HEK293 (cell line): ENCODE data around the gene SBF2.
A peak's percentile ranks its signal among the peaks of the same experiment; 100 is the strongest.

Source experiments
- GLIS2 ChIP-seq: fragments of 450-650 bp; formaldehyde crosslinking; IDR thresholded peaks from 2 replicates; pipeline ENCODE4 v1.5.1; 2016; ENCODE audit warnings: missing biosample characterization, missing genetic modification characterization
- SALL2 ChIP-seq: fragments of 450-650 bp; formaldehyde crosslinking; IDR thresholded peaks from 2 replicates; pipeline ENCODE4 v1.5.0; 2017; ENCODE audit warnings: missing biosample characterization, mild to moderate bottlenecking, missing genetic modification characterization, borderline replicate concordance
- SP7 ChIP-seq: fragments of 450-650 bp; formaldehyde crosslinking; IDR thresholded peaks from 2 replicates; pipeline ENCODE4 v1.5.1; 2016; ENCODE audit warnings: missing biosample characterization, missing genetic modification characterization
- TCF7L2 ChIP-seq: IDR thresholded peaks from 2 replicates; pipeline ENCODE4 v1.6.1; 2011; ENCODE audit warnings: low read depth, mild to moderate bottlenecking, inconsistent platforms, low read length, moderate library complexity, borderline replicate concordance
- WT1 ChIP-seq: fragments of 450-650 bp; formaldehyde crosslinking; IDR thresholded peaks from 2 replicates; pipeline ENCODE4 v1.5.1; 2016; ENCODE audit warnings: missing biosample characterization, missing genetic modification characterization
- YY1 ChIP-seq: fragments of 450-650 bp; formaldehyde crosslinking; IDR thresholded peaks from 2 replicates; pipeline ENCODE4 v1.5.1; 2018; ENCODE audit warnings: missing biosample characterization, missing genetic modification characterization
- ZBTB48 ChIP-seq: fragments of 450-650 bp; formaldehyde crosslinking; IDR thresholded peaks from 2 replicates; pipeline ENCODE4 v1.5.1; 2016; ENCODE audit warnings: missing biosample characterization, missing genetic modification characterization
- ZFP69B ChIP-seq: fragments of 450-650 bp; formaldehyde crosslinking; IDR thresholded peaks from 2 replicates; pipeline ENCODE4 v1.5.1; 2016; ENCODE audit warnings: missing biosample characterization, missing genetic modification characterization
- ZNF221 ChIP-seq: fragments of 450-650 bp; formaldehyde crosslinking; IDR thresholded peaks from 2 replicates; pipeline ENCODE4 v1.5.1; 2017; ENCODE audit warnings: missing biosample characterization, missing genetic modification characterization, borderline replicate concordance
- ZNF391 ChIP-seq: fragments of 450-650 bp; formaldehyde crosslinking; IDR thresholded peaks from 2 replicates; pipeline ENCODE4 v1.5.1; 2016; ENCODE audit warnings: low read depth, missing biosample characterization, missing genetic modification characterization, borderline replicate concordance
- ZNF394 ChIP-seq: fragments of 450-650 bp; formaldehyde crosslinking; IDR thresholded peaks from 2 replicates; pipeline ENCODE4 v1.5.1; 2016; ENCODE audit warnings: missing biosample characterization, missing genetic modification characterization, mild to moderate bottlenecking, moderate library complexity, borderline replicate concordance
- ZNF473 ChIP-seq: fragments of 450-650 bp; formaldehyde crosslinking; IDR thresholded peaks from 2 replicates; pipeline ENCODE4 v1.5.1; 2017; ENCODE audit warnings: missing biosample characterization, missing genetic modification characterization
- ZNF544 ChIP-seq: fragments of 450-650 bp; formaldehyde crosslinking; IDR thresholded peaks from 2 replicates; pipeline ENCODE4 v1.5.0; 2017; ENCODE audit warnings: missing biosample characterization, missing genetic modification characterization
- ZNF549 ChIP-seq: fragments of 450-650 bp; IDR thresholded peaks from 2 replicates; pipeline ENCODE4 v1.5.1; 2018; ENCODE audit warnings: missing biosample characterization, missing genetic modification characterization, mild to moderate bottlenecking, inconsistent platforms, moderate library complexity
- ZNF600 ChIP-seq: fragments of 450-650 bp; formaldehyde crosslinking; IDR thresholded peaks from 2 replicates; pipeline ENCODE4 v1.5.1; 2016; ENCODE audit warnings: missing biosample characterization, missing genetic modification characterization
- TF ChIP-seq, protein P1 (sequence below): fragments of 450-650 bp; formaldehyde crosslinking; IDR thresholded peaks from 2 replicates; pipeline ENCODE4 v1.5.1; 2016; ENCODE audit warnings: missing biosample characterization, missing genetic modification characterization
- TF ChIP-seq, protein P2 (sequence below): fragments of 450-650 bp; formaldehyde crosslinking; IDR thresholded peaks from 2 replicates; pipeline ENCODE4 v1.5.1; 2016; ENCODE audit warnings: missing biosample characterization, missing genetic modification characterization
- TF ChIP-seq, protein P3 (sequence below): fragments of 450-650 bp; formaldehyde crosslinking; IDR thresholded peaks from 2 replicates; pipeline ENCODE4 v1.5.1; 2016; ENCODE audit warnings: missing biosample characterization, missing genetic modification characterization, borderline replicate concordance
- TF ChIP-seq, protein P4 (sequence below): fragments of 450-650 bp; formaldehyde crosslinking; IDR thresholded peaks from 2 replicates; pipeline ENCODE4 v1.5.1; 2016; ENCODE audit warnings: missing biosample characterization, missing genetic modification characterization
- TF ChIP-seq, protein P5 (sequence below): fragments of 450-650 bp; formaldehyde crosslinking; IDR thresholded peaks from 2 replicates; pipeline ENCODE4 v1.5.1; 2016; ENCODE audit warnings: missing biosample characterization, missing genetic modification characterization
- TF ChIP-seq, protein P6 (sequence below): fragments of 450-650 bp; formaldehyde crosslinking; IDR thresholded peaks from 2 replicates; pipeline ENCODE4 v1.5.1; 2017; ENCODE audit warnings: missing biosample characterization, missing genetic modification characterization

SBF2 gene

DNA sequence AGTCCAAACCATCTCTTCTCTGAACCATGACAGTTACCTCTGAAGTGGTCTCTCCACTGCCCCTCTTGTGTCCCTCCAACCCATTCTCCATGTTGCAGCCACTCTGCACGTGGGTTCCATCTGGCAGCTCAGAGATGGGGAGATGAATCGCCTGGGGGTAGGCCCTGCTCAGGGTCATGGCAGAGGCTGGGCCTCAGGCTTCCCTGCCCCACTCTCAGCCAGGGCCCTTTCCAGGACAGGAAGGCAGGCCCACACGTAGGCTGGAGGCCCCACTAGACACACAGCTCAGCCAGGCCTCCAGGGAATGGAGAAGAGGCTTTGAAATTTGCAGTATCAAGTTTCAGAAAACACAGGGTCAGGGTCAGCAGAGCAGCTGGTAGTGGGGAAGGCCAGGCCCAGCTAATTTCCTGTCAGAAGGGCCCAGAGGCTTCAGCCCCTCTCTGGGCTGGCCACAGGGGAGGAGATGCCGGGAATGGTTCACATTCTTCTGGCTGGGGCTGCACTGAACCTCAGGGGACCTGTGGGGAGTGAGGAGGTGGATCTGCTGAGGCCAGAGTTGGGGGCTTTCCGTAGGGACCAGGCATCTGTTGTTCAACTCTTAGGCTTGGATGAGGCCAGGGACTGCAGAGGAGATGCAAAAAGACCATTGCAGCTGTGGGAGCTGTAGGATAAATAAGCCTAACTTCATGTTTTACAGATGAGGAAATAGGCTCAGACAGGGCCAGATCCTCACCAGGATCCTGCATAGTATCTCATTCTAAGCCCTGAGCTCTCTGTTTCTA is 528.5 kb downstream of the SBF2 start (continued):
- TF ChIP-seq, protein P1, sequence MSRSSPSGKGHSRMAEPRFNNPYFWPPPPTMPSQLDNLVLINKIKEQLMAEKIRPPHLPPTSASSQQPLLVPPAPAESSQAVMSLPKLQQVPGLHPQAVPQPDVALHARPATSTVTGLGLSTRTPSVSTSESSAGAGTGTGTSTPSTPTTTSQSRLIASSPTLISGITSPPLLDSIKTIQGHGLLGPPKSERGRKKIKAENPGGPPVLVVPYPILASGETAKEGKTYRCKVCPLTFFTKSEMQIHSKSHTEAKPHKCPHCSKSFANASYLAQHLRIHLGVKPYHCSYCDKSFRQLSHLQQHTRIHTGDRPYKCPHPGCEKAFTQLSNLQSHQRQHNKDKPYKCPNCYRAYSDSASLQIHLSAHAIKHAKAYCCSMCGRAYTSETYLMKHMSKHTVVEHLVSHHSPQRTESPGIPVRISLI (tag by site-specific recombination) = no peak
- no peak for TF ChIP-seq WT1 (tag by site-specific recombination)
- no peak for TF ChIP-seq ZFP69B (tag by site-specific recombination)
- TF ChIP-seq SP7 (tag by site-specific recombination) = 0 out of 2 replicates have a peak, but pooled peaks have one; percentile 27
- TF ChIP-seq ZNF473 (tag by site-specific recombination) = no peak
- TF ChIP-seq ZBTB48 (tag by site-specific recombination) = no peak
- TF ChIP-seq ZNF394 (tag by site-specific recombination) = no peak
- TF ChIP-seq, protein P2, sequence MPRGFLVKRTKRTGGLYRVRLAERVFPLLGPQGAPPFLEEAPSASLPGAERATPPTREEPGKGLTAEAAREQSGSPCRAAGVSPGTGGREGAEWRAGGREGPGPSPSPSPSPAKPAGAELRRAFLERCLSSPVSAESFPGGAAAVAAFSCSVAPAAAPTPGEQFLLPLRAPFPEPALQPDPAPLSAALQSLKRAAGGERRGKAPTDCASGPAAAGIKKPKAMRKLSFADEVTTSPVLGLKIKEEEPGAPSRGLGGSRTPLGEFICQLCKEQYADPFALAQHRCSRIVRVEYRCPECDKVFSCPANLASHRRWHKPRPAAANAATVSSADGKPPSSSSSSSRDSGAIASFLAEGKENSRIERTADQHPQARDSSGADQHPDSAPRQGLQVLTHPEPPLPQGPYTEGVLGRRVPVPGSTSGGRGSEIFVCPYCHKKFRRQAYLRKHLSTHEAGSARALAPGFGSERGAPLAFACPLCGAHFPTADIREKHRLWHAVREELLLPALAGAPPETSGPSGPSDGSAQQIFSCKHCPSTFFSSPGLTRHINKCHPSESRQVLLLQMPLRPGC (tag by site-specific recombination) = no peak
- TF ChIP-seq ZNF600 (tag by site-specific recombination) = no peak
- TF ChIP-seq, protein P3, sequence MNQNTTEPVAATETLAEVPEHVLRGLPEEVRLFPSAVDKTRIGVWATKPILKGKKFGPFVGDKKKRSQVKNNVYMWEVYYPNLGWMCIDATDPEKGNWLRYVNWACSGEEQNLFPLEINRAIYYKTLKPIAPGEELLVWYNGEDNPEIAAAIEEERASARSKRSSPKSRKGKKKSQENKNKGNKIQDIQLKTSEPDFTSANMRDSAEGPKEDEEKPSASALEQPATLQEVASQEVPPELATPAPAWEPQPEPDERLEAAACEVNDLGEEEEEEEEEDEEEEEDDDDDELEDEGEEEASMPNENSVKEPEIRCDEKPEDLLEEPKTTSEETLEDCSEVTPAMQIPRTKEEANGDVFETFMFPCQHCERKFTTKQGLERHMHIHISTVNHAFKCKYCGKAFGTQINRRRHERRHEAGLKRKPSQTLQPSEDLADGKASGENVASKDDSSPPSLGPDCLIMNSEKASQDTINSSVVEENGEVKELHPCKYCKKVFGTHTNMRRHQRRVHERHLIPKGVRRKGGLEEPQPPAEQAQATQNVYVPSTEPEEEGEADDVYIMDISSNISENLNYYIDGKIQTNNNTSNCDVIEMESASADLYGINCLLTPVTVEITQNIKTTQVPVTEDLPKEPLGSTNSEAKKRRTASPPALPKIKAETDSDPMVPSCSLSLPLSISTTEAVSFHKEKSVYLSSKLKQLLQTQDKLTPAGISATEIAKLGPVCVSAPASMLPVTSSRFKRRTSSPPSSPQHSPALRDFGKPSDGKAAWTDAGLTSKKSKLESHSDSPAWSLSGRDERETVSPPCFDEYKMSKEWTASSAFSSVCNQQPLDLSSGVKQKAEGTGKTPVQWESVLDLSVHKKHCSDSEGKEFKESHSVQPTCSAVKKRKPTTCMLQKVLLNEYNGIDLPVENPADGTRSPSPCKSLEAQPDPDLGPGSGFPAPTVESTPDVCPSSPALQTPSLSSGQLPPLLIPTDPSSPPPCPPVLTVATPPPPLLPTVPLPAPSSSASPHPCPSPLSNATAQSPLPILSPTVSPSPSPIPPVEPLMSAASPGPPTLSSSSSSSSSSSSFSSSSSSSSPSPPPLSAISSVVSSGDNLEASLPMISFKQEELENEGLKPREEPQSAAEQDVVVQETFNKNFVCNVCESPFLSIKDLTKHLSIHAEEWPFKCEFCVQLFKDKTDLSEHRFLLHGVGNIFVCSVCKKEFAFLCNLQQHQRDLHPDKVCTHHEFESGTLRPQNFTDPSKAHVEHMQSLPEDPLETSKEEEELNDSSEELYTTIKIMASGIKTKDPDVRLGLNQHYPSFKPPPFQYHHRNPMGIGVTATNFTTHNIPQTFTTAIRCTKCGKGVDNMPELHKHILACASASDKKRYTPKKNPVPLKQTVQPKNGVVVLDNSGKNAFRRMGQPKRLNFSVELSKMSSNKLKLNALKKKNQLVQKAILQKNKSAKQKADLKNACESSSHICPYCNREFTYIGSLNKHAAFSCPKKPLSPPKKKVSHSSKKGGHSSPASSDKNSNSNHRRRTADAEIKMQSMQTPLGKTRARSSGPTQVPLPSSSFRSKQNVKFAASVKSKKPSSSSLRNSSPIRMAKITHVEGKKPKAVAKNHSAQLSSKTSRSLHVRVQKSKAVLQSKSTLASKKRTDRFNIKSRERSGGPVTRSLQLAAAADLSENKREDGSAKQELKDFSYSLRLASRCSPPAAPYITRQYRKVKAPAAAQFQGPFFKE (tag by site-specific recombination) = no peak
- TF ChIP-seq GLIS2 = 0 out of 2 replicates have a peak, but pooled peaks have one; percentile 8
- no peak for TF ChIP-seq ZNF549 (tag by site-specific recombination)
- no peak for TF ChIP-seq ZNF391 (tag by site-specific recombination)
- TF ChIP-seq, protein P4, sequence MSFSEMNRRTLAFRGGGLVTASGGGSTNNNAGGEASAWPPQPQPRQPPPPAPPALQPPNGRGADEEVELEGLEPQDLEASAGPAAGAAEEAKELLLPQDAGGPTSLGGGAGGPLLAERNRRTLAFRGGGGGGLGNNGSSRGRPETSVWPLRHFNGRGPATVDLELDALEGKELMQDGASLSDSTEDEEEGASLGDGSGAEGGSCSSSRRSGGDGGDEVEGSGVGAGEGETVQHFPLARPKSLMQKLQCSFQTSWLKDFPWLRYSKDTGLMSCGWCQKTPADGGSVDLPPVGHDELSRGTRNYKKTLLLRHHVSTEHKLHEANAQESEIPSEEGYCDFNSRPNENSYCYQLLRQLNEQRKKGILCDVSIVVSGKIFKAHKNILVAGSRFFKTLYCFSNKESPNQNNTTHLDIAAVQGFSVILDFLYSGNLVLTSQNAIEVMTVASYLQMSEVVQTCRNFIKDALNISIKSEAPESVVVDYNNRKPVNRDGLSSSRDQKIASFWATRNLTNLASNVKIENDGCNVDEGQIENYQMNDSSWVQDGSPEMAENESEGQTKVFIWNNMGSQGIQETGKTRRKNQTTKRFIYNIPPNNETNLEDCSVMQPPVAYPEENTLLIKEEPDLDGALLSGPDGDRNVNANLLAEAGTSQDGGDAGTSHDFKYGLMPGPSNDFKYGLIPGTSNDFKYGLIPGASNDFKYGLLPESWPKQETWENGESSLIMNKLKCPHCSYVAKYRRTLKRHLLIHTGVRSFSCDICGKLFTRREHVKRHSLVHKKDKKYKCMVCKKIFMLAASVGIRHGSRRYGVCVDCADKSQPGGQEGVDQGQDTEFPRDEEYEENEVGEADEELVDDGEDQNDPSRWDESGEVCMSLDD (tag by site-specific recombination) = no peak
- TF ChIP-seq, protein P5, sequence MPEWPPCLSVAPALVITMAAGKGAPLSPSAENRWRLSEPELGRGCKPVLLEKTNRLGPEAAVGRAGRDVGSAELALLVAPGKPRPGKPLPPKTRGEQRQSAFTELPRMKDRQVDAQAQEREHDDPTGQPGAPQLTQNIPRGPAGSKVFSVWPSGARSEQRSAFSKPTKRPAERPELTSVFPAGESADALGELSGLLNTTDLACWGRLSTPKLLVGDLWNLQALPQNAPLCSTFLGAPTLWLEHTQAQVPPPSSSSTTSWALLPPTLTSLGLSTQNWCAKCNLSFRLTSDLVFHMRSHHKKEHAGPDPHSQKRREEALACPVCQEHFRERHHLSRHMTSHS (tag by site-specific recombination) = no peak
- no peak for TF ChIP-seq ZNF544 (tag by site-specific recombination)
- TF ChIP-seq TCF7L2 = peak; percentile 53; the same call in 1 of the 2 replicates
- TF ChIP-seq ZNF221 (tag by site-specific recombination) = no peak
- TF ChIP-seq YY1 (tag by site-specific recombination) = no peak
- no peak for TF ChIP-seq SALL2 (tag by site-specific recombination)
- TF ChIP-seq, protein P6, sequence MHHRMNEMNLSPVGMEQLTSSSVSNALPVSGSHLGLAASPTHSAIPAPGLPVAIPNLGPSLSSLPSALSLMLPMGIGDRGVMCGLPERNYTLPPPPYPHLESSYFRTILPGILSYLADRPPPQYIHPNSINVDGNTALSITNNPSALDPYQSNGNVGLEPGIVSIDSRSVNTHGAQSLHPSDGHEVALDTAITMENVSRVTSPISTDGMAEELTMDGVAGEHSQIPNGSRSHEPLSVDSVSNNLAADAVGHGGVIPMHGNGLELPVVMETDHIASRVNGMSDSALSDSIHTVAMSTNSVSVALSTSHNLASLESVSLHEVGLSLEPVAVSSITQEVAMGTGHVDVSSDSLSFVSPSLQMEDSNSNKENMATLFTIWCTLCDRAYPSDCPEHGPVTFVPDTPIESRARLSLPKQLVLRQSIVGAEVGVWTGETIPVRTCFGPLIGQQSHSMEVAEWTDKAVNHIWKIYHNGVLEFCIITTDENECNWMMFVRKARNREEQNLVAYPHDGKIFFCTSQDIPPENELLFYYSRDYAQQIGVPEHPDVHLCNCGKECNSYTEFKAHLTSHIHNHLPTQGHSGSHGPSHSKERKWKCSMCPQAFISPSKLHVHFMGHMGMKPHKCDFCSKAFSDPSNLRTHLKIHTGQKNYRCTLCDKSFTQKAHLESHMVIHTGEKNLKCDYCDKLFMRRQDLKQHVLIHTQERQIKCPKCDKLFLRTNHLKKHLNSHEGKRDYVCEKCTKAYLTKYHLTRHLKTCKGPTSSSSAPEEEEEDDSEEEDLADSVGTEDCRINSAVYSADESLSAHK (tag by site-specific recombination) = no peak
